G401.6 (cell line): ENCODE data around the gene MYG1.
"Not testable (repeated sequence)": the region's sequence is repeated elsewhere in the genome, so short reads cannot be mapped to it uniquely, and the experiment has no call there.

ENCODE experiments used
- FAIRE-seq: peaks from 2 replicates; lab custom pipeline; 2012; peaks lifted over from hg19 to GRCh38; lab: Jason Lieb, UNC

Gene MYG1

DNA sequence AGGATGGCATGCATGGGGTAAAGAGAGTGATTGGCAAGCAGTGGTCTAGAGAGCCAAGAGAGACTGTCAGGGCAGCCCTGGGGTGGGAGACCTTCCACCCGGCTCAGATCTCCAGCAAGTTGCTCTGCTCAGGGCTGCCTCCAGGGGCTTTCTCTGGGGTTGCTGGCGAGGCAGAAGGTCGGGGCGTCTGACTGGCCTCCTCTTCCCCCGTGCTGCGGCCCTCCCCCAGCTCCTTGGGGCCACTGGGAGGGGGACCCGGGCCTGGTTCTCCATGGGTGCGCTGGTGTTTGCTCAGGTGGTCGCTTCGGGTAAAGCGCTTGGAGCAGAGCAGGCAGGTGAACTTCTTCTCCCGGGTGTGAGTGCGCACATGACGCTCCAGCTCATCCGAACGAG is 28.5 kb downstream of the MYG1 start:
- FAIRE-seq: no peak

GRCh38 chr12:53330671-53331070 is 31.2 kb downstream of the MYG1 start:
- no peak for FAIRE-seq

GRCh38 chr12:53332339-53332738 is 32.8 kb downstream of the MYG1 start:
- FAIRE-seq: not testable (repeated sequence)

- FAIRE-seq: no peak
These were observed 33.2 kb downstream of the MYG1 start for GRCh38 chr12:53332744-53333143.

DNA sequence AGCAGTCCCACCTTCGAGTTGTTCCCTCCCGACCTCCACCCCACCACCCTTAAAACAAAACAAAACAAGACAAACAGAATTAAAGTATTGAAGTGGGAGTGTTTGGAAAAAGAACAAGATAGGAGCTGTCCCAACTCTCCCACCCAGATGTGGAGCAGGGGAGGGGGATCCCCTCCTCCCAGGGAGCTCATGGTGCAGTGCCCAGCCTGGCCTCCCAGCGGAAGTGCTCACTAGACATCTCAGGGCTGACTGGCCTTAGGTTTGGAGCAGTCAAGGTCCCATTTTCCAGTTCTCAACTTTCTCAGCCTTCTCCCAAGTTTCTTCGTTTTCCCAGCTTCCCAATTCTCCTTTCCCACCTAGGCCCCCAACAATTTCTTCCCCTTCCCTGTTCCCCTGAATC is 33.8 kb downstream of the MYG1 start:
- FAIRE-seq: no peak

DNA sequence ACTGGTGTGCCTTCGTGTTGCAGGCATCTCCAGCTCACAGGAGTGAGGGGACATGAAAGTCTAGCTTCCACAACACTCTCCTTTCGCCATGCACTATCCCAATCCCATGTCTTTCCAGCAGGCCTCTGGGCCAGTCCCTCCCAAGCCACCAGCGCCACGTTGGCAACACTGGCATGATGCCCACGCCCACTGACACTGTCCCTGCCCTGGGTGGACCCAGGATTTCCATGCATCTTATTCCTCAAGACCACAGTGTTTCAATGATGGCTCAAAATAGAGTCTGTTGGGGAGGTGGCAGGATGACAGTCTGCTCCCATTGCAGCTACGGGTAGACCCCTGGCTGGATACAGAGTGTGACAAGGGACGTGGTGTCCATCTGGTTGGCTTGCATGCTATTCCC is 34.4 kb downstream of the MYG1 start:
- no peak for FAIRE-seq

DNA sequence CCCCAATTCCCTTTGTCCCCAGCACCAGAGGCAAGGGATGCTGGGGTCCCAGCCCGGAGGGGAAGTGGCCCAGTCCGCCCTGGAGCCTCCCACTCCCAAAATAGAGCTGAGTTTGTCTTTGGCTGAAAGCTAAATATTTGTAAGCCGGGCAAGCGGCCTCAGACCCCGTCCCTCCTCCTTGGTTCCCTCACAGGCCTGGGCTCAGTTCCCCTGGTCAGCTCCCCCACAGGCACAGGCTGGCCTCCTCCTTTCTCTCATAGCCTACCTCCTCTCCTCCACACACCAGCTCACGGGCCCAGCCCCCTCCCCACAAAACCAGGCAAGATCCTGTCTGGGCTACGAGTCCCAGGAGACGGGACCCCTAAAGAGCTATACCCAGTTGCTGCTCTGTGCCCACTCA is 35.3 kb downstream of the MYG1 start:
- no peak for FAIRE-seq

- no peak for FAIRE-seq
These were observed 36.7 kb downstream of the MYG1 start, which contains the start of gene SP7 for GRCh38 chr12:53336181-53336681. SP7 (minus strand) TSS chr12:53336354; CDS start chr12:53335646, 708 bp downstream.

GRCh38 chr12:53338017-53338416 is 38.5 kb downstream of the MYG1 start:
- no peak for FAIRE-seq

DNA sequence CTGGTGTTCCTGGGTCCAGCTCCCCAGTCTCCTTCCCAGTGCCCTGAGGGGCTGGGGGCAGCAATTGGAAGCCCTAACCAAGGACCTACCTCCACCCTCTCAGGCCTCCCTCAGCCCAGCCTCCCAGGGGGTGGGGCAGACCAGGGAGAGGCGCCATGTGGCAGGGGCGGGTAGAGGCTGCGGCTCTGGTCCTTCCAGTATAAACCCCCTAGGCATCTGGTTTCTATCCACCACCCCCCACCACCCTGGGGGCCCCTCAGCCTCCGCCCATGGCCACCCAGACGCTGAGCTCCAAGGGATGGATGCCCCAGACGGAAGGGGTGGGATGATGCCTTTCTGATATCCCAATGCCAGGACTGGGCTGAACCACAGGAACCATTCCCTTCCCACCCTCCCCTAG is 39.4 kb downstream of the MYG1 start:
- no peak for FAIRE-seq

GRCh38 chr12:53340398-53340797 is 40.9 kb downstream of the MYG1 start:
- FAIRE-seq: no peak

DNA sequence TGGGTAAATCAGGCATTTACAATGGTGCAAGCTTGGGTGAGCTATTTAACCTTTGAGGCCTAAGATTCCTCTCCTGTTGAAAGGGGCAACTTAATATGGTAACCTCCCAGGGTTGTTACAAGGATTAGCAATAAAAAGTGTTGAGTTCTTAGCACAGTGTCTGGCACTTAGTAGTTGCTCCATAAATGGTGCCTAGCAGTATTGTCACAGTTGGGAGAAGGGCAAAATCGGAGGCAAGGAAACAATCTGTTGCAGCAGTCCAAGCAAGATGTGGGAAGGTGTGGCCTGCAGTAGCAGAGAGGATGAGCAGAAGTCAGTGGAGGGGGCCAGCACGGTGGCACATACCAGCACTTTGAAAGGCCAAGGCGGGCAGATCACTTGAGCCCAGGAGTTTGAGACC is 44.0 kb downstream of the MYG1 start:
- no peak for FAIRE-seq

GRCh38 chr12:53343969-53344368 is 44.5 kb downstream of the MYG1 start:
- no peak for FAIRE-seq

DNA sequence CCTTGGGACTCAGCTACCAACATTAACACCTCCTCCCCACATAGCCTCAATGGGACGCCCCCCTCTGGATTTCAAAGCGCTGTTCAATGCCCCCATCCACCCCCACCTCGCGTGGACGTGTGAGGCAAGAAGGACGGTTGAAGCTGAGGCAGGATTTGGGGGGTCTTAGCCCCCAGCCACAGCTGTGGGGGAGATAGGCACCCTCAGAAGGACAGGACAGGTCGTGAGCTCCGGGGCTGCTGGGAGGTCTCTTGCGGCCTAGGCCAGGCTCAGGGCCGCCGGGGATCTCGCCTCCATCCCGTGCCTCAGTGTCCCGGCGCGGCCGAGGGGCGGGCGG is 45.0 kb downstream of the MYG1 start:
- FAIRE-seq: no peak

DNA sequence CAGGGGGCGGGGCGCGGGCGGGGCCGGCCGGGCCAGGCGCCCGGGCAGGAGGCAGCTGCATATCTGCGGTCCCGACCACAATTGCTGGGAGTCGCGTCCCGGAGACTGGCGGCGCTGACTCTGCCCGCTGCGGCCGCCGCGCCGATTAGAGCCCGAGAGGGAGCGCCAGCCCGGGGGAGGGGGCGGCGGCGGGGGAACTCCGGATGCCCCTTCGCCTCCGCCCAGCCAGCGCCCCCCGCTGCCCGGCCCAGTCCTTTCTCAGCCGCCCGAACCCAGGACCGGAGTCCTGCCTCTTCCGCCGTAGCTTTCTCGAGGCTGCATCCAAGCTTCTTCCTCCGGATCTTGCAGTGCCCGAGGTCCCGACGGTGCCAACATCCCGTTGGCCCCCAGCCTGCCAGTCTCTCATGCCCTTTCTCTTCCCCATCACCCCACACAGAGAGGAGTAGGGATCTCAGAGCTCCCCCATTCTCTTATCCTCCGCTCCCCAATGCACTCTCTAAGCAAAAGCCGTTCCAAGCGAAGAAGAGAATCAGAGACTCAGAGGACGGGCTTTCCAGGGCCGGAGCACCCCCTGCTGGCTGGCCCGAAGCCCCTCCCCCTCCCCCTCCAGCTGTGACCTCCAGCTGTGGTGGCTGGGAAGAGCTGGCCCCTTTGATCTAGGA is 45.5 kb downstream of the MYG1 start:
- FAIRE-seq: no peak

- FAIRE-seq: no peak
These were observed 46.1 kb downstream of the MYG1 start for GRCh38 chr12:53345486-53346188.

DNA sequence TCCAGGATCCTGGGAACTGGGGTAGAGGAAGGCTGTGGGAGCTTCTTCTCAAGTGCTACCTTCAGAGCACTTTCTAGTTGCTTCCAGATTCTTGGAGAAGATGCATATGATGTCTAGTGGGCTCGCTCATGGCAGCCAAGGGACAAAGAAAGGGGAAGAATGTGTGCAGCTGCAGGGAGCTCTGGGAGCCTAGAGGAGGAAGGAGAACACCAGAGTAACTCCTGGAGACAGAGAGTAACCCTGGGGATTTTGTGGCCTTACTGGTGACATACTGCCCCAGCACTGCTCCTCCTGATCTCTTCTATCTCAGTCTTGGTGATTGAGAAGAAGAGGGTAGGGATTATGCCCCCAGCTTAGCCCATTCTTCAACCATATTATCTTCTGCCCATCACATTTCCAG is 47.0 kb downstream of the MYG1 start:
- FAIRE-seq: no peak

- FAIRE-seq: no peak
These were observed 48.4 kb downstream of the MYG1 start for GRCh38 chr12:53347905-53348304.

GRCh38 chr12:53352331-53353256 is 53.1 kb downstream of the MYG1 start:
- FAIRE-seq: peak; percentile 84

- FAIRE-seq: no peak
These were observed 53.8 kb downstream of the MYG1 start for GRCh38 chr12:53353257-53353655.

DNA sequence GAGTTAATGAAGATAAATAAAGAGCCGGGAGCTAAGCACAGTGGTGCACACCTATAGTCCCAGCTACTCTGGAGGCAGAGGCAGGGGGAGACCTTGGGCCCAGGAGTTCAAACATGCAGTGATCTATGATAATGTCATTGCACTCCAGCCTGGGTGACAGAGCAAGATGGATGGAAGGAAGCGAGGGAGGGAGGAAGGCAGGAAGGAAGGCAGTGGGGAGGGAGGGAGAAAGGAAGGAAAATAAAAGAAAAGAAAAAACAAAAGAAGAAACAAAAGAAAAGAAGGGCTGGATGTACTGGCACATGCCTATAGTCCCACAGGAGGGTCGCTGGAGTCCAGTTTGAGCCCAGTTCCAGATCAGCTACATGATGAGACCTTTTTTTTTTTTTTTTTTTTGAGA is 55.6 kb downstream of the MYG1 start:
- FAIRE-seq: no peak
